K562 (cell line): Measurements from ENCODE around the gene UBR1. TPM values are rescaled to one million over a fixed set of nuclear protein-coding genes. Genes with fewer than 3 reads are reported as not detected.

Experiments
- CHD7 ChIP-seq: fragments of 200-600 bp; sonication (generic); IDR thresholded peaks from one replicate; pipeline ENCODE4 v1.6.1; 2012; ENCODE audit warnings: mild to moderate bottlenecking, low read depth, low read length, inconsistent platforms
- LCOR ChIP-seq: sonication (generic); formaldehyde crosslinking; IDR thresholded peaks from 2 replicates; pipeline ENCODE4 v1.8.0; 2022; ENCODE audit warnings: mild to moderate bottlenecking, missing genetic modification reagents
- MNT ChIP-seq, 2 experiments: fragments of 450-650 bp; conservative IDR thresholded peaks; 2 replicates each; pipeline ENCODE4 v1.6.1; 2017; ENCODE audit warnings: mild to moderate bottlenecking in 2 of 2, moderate library complexity in 2 of 2
- NONO ChIP-seq, 2 experiments: fragments of 200-400 bp in 1 of 2; fragments of 450-650 bp in 1 of 2; formaldehyde crosslinking in 1 of 2; IDR thresholded peaks; 2 replicates each; pipeline ENCODE4 v1.6.1; 2017; ENCODE audit warnings: low read depth in 2 of 2, mild to moderate bottlenecking in 2 of 2, moderate library complexity in 2 of 2, low read length in 1 of 2
- RCOR1 ChIP-seq, 2 experiments: IDR thresholded peaks; 2 replicates each; pipeline ENCODE4 v1.6.1; 2012; ENCODE audit warnings: low read depth in 2 of 2, low read length in 2 of 2, borderline replicate concordance in 1 of 2, improper control_type of control experiment in 1 of 2
- SNIP1 ChIP-seq: fragments of 450-650 bp; IDR thresholded peaks from 2 replicates; pipeline ENCODE4 v1.7.1; 2017; ENCODE audit warnings: low read depth, mild to moderate bottlenecking
- STAT5A ChIP-seq: IDR thresholded peaks from 2 replicates; pipeline ENCODE4 v1.6.1; 2012; ENCODE audit warnings: low read length, inconsistent platforms, borderline replicate concordance
- ZBTB2 ChIP-seq: fragments of 450-650 bp; IDR thresholded peaks from 2 replicates; pipeline ENCODE4 v1.6.1; 2016; ENCODE audit warnings: antibody characterized with exemption
- ZNF121 ChIP-seq: sonication (generic); formaldehyde crosslinking; conservative IDR thresholded peaks from 2 replicates; pipeline ENCODE4 v1.8.0; 2022; ENCODE audit warnings: missing genetic modification reagents
- ZNF644 ChIP-seq: fragments of 200-800 bp; sonication (Bioruptor generic); IDR thresholded peaks from 2 replicates; pipeline ENCODE4 v1.6.1; 2016; ENCODE audit warnings: low read depth, missing genetic modification characterization, missing compliant biosample characterization
- ZNF707 ChIP-seq: fragments of 250-450 bp; sonication (Bioruptor Pico); conservative IDR thresholded peaks from 2 replicates; pipeline ENCODE4 v1.8.0; 2022; ENCODE audit warnings: inconsistent platforms, mild to moderate bottlenecking, moderate library complexity
- polyA plus RNA-seq, 8 experiments: library from polyadenylated mRNA; depleted of rRNA in 4 of 8; stranded (reverse) in 5 of 8; unstranded in 3 of 8; fragments of >200 nt; fragmentation: Nextera tagmentation in 2 of 8; fragmentation: Illumina TruSeq in 1 of 8; extraction: Ambion mirVana in 2 of 8; extraction: Trizol in 1 of 8; gene quantifications; 2 replicates each; pipeline versions ENCODE4 v1.2.1 to v1.2.3, GENCODE V29; 2011 to 2014; ENCODE audit warnings: inconsistent platforms in 1 of 8, missing spikeins in 1 of 8
- total RNA-seq, 7 experiments: library from RNA; depleted of rRNA in 6 of 7; stranded (reverse); fragments of >200 nt in 6 of 7; fragmentation: Illumina TruSeq in 2 of 7; extraction: Trizol in 2 of 7; gene quantifications; 2 replicates each; pipeline versions ENCODE4 v1.2.1 to v1.2.3, GENCODE V29; 2011 to 2021; ENCODE audit warnings: low replicate concordance in 1 of 7
- TF ChIP-seq, protein P1 (sequence below): fragments of 250-450 bp; sonication (Bioruptor Pico); IDR thresholded peaks from 2 replicates; pipeline ENCODE4 v1.8.0; 2022; ENCODE audit warnings: moderate library complexity, mild to moderate bottlenecking, inconsistent platforms

Gene UBR1
- total and polyA plus RNA-seq, 9 of the 15 experiments (the other 6 are each of a cell fraction or from before 2014, with no cell fraction given), result 5.8 to 30.7 (median 15.3) TPM

- TF ChIP-seq CHD7, result no peak
- TF ChIP-seq ZNF121, result peak; percentile 53
- TF ChIP-seq ZBTB2, result peak; percentile 53; the same call in 1 of the 2 replicates
- no peak for TF ChIP-seq ZNF707 (CRISPR knock-in tag)
- no peak for TF ChIP-seq SNIP1
- 0 out of 4 replicates have a peak, but pooled peaks of 1 of the 2 experiments have one; percentile 31 for TF ChIP-seq RCOR1 (IDR thresholded peaks at IDR 0.05; ENCODE audit: borderline replicate concordance in 1 of 2, low read depth in 2 of 2, low read length in 2 of 2)
- TF ChIP-seq, protein P1, sequence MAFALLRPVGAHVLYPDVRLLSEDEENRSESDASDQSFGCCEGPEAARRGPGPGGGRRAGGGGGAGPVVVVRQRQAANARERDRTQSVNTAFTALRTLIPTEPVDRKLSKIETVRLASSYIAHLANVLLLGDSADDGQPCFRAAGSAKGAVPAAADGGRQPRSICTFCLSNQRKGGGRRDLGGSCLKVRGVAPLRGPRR (CRISPR knock-in tag), result no peak
- TF ChIP-seq LCOR (CRISPR knock-in tag), result 0 out of 2 replicates have a peak, but pooled peaks have one; percentile 38
- TF ChIP-seq STAT5A, result no peak
- TF ChIP-seq ZNF644 (tag), result no peak
- TF ChIP-seq NONO (IDR thresholded peaks at IDR 0.05; ENCODE audit: low read depth in 2 of 2, low read length in 1 of 2), result no peak
- TF ChIP-seq MNT (conservative IDR thresholded peaks at IDR 0.05), result 0 out of 4 replicates have a peak, but pooled peaks of 1 of the 2 experiments have one; percentile 3
Observed at GRCh38 chr15:43132830-43133429, 27.1 kb upstream of the UBR1 start (continued).
